ENCODE data around the gene TRIAP1.

TRIAP1 gene

DNA sequence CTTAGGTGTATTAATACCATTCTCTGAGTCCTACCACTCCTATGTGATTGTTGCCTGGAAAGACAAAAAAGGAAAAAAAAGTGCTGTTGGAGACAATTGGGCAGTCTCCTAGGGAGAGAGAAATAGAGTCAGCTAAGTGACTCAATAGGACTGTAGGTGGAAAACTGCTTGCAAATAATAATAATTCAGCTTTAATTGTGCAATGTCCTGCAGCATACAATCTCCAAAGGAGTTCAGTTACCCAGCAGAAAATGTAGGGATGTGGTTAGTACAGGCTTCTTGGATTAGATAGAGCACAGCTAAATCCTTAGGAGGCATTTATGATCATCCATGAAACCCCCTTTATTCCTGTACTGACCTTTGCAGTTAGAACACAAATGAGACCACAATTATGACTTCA, 26.3 kb upstream of the TRIAP1 start:
- H3K4me3 ChIP-seq, result no peak overlapping the region
- no peak overlapping the region for H3K27ac ChIP-seq
- H3K4me1 ChIP-seq, result peaks cover 38 to 66% (median 41%) of the 10 kb centered on the region in 10 experiments
- H3K27me3 ChIP-seq, result no peaks in the 10 kb centered on the region
- H3K36me3 ChIP-seq, result peaks cover 0 to 5% (median 3%) of the 10 kb centered on the region in 11 experiments; a peak in 17 of 22 replicates
- H4K20me1 ChIP-seq, result peaks cover 12 to 24% (median 15%) of the 10 kb centered on the region in 11 experiments
- H3K4me2 ChIP-seq, result peak overlapping the region in 4 of 11 experiments; percentile 0 to 26 (median 12); a peak in 6 of 22 replicates
- H3K9me3 ChIP-seq (replicated peaks in 1 of 11), result no peaks in the 10 kb centered on the region
- no peak overlapping the region for H3K9ac ChIP-seq
- TF ChIP-seq Cebpa-rat (IDR thresholded peaks at IDR 0.05), result no peak

DNA sequence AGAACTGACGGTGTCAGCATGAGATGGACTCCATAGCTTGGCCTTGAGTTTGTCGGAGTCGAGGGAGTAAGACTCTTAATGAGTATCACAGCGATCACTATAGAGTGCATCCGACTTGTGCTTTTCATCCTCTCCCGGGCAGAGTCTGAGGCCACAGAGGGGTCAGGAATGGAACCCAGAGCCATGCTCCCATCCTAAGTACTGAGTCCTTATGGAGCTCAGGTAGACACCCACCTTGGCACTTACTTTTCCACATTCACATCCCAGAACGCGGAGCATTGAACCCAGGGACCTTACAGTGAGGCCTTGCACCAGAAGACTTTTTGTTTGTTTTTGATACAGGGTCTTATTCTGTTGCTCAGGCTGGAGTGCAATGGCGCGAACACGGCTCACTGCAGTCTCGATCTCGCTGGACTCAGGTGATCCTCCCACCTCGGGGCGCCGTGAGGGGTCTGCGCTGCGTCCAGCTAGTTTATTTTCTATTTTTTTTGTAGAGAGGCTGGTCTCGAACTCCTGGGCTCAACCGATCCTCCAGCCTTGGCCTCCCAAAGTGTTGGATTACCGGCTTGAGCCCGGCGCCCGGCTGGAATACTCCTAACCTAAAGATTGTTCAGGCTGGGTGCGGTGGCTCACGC, 24.1 kb upstream of the TRIAP1 start:
- Histone ChIP-seq H3K27me3 (no peaks in the 10 kb centered on the region), H3K4me1 (peaks cover 49 to 73% (median 56%) of the 10 kb centered on the region in 10 experiments), H3K4me3 (peak overlapping the region; percentile 85 to 99 (median 96)), H3K9me3 (replicated peaks in 1 of 11) (no peaks in the 10 kb centered on the region), H4K20me1 (peaks cover 34 to 46% (median 38%) of the 10 kb centered on the region in 11 experiments), H3K36me3 (peaks cover 18 to 27% (median 25%) of the 10 kb centered on the region in 11 experiments), H3K4me2 (peak overlapping the region; percentile 84 to 98 (median 90)), H3K27ac (peak overlapping the region; percentile 92 to 99 (median 97); a peak in 21 of 22 replicates), H3K9ac (peak overlapping the region; percentile 92 to 99 (median 98))
- TF ChIP-seq Cebpa-rat (IDR thresholded peaks at IDR 0.05), result no peak

DNA sequence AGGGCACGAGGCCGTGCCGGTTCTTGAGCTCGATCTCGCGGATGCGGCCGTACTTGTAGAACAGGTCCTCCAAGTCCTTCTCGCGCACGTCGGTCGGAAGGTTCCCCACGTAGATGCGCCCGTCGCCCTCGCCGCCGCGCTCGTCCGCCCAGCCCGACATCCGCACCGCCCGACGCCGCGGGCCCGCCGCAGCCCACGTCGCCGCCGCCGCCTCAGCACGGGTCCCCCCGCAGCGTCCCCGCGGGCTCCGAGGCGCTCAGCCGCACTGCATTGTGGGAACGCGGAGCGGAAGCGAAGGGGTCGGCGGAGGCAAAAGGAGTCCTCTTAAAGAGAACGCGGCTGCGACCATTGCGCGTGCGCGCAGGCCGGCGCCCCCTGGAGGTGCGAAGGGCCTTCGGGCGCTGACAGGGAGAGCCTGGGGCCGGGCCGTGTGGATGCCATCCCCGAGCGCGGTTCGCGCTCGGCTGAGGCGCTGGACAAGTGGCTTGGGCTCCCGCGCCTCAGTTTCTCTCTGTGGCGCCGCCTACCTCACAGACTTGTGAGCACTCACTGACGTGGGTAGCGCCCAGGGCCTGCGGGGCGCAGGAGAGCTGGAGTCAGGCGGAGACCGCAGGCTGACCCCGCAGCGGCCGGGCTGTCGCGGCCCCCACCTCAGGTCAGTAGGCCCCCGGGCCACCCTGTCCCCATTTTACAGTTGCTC, 23.4 kb upstream of the TRIAP1 start, which contains the start of gene SRSF9:
SRSF9 (minus strand) TSS at position 299 of the 700 bp plus-strand sequence; CDS start at position 160, 139 bp downstream.
- Histone ChIP-seq H3K4me2 (peak within 1 kb of the TSS; percentile 87 to 98 (median 93)), H3K9ac (peak within 1 kb of the TSS; percentile 92 to 99 (median 98)), H4K20me1 (peaks cover 41 to 52% (median 45%) of the 10 kb centered on the region in 11 experiments), H3K4me3 (peak within 1 kb of the TSS; percentile 85 to 99 (median 96)), H3K4me1 (peaks cover 47 to 69% (median 51%) of the 10 kb centered on the region in 10 experiments), H3K27me3 (no peaks in the 10 kb centered on the region), H3K27ac (peak within 1 kb of the TSS; percentile 92 to 99 (median 97)), H3K36me3 (peaks cover 24 to 34% (median 32%) of the 10 kb centered on the region in 11 experiments), H3K9me3 (replicated peaks in 1 of 11) (no peaks in the 10 kb centered on the region)
- no peak for TF ChIP-seq Cebpa-rat (IDR thresholded peaks at IDR 0.05)

DNA sequence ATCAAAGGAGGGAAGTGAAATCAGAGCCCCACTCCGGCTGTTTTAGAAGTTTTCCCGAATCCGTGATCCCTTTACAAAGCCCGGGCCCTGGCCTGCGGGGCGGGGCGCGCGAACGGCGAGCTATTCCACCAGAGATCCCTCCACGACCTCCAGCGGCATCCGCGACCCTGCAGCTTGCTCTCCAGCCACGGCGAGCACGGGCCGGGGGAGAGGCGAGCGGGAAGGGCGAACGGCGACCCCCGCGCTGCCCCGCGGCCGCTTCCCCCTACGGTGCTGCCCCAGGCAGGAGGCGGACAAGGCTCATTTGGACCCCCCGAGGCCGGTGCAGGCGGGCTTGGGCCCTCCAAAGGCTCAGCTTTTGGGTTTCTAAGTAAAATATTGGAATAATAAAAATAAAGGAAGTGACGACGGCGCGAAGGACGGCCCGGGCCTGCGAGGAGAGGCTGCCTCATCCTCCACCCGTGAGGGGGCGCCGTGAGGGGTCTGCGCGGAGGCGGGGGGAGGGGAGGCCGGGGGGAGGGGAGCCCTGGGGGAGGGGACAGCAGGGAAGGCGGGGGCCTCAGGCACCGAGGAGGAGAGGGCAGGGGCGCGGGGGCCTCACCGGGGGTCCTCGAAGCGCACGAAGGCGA, 22.8 kb upstream of the TRIAP1 start:
- Histone ChIP-seq H3K9me3 (replicated peaks in 1 of 11) (no peaks in the 10 kb centered on the region), H3K4me3 (peak overlapping the region; percentile 85 to 99 (median 96)), H3K4me1 (peaks cover 41 to 62% (median 46%) of the 10 kb centered on the region in 10 experiments), H3K9ac (peak overlapping the region; percentile 92 to 99 (median 98)), H4K20me1 (peaks cover 48 to 54% (median 51%) of the 10 kb centered on the region in 11 experiments), H3K36me3 (peaks cover 31 to 40% (median 39%) of the 10 kb centered on the region in 11 experiments), H3K27me3 (no peaks in the 10 kb centered on the region), H3K27ac (peak overlapping the region; percentile 92 to 99 (median 97)), H3K4me2 (peak overlapping the region; percentile 72 to 98 (median 92))
- no peak for TF ChIP-seq Cebpa-rat (IDR thresholded peaks at IDR 0.05)

DNA sequence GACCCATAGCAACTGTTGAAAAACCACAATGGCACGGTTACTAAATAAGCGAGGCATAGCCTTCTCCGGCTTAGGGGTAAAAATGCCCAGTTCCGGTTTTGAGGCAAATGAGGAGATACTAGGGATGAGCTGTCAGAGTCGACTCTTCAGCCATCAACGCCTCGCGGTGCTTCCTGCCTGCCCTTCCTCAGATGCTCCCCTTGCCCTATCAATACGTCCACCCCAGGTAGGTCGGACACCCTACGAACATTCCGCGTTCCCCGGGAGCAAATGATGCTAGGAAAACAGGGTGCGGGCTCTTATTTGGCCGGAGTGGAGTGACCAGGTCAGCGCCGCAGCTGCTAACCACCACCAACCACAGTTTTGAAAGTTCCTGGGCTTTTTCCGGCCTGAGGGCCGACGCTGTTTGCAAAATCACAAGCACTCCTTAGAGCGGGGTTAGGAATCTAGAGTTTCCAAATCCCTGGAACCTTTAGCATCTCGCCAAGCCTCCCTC, 22.2 kb upstream of the TRIAP1 start:
- peak overlapping the region; percentile 72 to 95 (median 90) for H3K4me2 ChIP-seq
- H3K27ac ChIP-seq, result peak overlapping the region; percentile 92 to 99 (median 97)
- peaks cover 37 to 46% (median 44%) of the 10 kb centered on the region in 11 experiments for H3K36me3 ChIP-seq
- H3K9me3 ChIP-seq (replicated peaks in 1 of 11), result no peaks in the 10 kb centered on the region
- no peak for TF ChIP-seq Cebpa-rat (IDR thresholded peaks at IDR 0.05)
- no peaks in the 10 kb centered on the region for H3K27me3 ChIP-seq
- peaks cover 38 to 57% (median 45%) of the 10 kb centered on the region in 10 experiments for H3K4me1 ChIP-seq
- H3K9ac ChIP-seq, result peak overlapping the region; percentile 92 to 99 (median 98)
- H3K4me3 ChIP-seq, result peak overlapping the region; percentile 85 to 99 (median 96)
- peaks cover 53 to 57% (median 57%) of the 10 kb centered on the region in 11 experiments for H4K20me1 ChIP-seq

DNA sequence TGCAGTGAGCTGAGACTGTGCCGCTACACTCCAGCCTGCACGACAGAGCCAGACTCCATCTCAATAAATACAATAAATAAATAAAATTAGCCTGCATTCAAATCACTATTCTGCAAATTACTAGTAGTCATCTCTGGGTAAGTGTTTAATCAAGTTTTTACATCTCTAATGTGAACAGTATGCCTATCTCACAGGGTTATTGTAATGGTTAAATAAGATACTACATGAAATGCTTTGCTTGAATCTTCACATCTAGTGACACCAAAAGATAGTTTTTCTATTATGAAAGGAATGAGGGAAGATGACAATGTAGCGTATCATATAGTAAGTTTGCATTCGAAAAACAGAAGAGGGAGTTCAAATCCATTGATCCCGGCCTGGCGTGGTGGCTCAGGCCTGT, 21.3 kb upstream of the TRIAP1 start:
- peak overlapping the region; percentile 92 to 99 (median 98); a peak in 18 of 22 replicates for H3K9ac ChIP-seq
- H3K36me3 ChIP-seq, result peaks cover 46 to 55% (median 54%) of the 10 kb centered on the region in 11 experiments
- no peak for TF ChIP-seq Cebpa-rat (IDR thresholded peaks at IDR 0.05)
- H3K27me3 ChIP-seq, result no peaks in the 10 kb centered on the region
- no peak overlapping the region for H3K27ac ChIP-seq
- H3K4me3 ChIP-seq, result peak overlapping the region in 7 of 10 experiments; percentile 85 to 99 (median 96); a peak in 10 of 20 replicates
- no peaks in the 10 kb centered on the region for H3K9me3 ChIP-seq (replicated peaks in 1 of 11)
- H3K4me1 ChIP-seq, result peaks cover 35 to 50% (median 42%) of the 10 kb centered on the region in 10 experiments
- peak overlapping the region; percentile 72 to 95 (median 90) for H3K4me2 ChIP-seq
- H4K20me1 ChIP-seq, result peaks cover 63 to 67% (median 66%) of the 10 kb centered on the region in 11 experiments

DNA sequence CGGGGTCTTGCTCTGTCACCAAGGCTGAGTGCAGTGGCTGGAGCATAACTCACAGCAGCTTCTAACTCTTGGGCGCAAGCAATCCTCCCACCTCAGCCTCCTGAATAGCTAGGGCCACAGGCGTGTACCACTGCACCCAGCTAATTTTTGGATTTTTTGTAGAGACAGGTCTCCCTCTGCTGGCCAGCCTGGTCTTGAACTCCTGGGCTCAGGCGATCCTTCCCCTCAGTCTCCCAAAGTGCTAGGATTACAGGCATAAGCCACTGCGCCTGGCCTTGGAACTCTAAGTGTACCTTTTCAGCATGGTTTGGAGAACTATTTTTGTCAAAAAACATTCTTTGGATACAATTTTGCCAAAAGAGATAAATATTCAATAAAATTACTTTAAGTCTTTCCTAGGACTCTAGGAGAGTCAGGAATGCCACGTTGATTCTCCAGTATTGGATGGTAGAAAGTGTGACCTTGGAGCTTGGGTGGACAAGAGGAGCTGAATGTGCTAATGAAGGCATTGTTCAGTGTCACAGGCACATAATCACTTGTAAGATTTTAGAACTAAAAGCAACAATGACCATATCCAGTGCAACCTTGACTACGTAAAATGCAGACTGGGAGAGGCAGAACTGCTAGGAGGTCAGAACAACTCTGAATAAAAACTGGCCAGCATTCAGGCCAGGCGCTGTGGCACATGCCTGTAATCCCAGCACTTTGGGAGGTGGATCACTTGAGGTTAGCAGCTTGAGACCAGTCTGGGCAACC, 20.6 kb upstream of the TRIAP1 start:
- H3K9me3 ChIP-seq (replicated peaks in 1 of 11), result no peaks in the 10 kb centered on the region
- H4K20me1 ChIP-seq, result peaks cover 70 to 74% (median 73%) of the 10 kb centered on the region in 11 experiments
- H3K9ac ChIP-seq, result peak overlapping the region; percentile 6 to 99 (median 38); a peak in 13 of 22 replicates
- peak overlapping the region; percentile 72 to 95 (median 90) for H3K4me2 ChIP-seq
- TF ChIP-seq Cebpa-rat (IDR thresholded peaks at IDR 0.05), result no peak
- H3K27ac ChIP-seq, result no peak overlapping the region
- no peaks in the 10 kb centered on the region for H3K27me3 ChIP-seq
- H3K36me3 ChIP-seq, result peaks cover 53 to 62% (median 61%) of the 10 kb centered on the region in 11 experiments
- peak overlapping the region in 1 of 10 experiments; percentile 9; a peak in 1 of 20 replicates for H3K4me3 ChIP-seq
- peaks cover 33 to 44% (median 40%) of the 10 kb centered on the region in 10 experiments for H3K4me1 ChIP-seq

DNA sequence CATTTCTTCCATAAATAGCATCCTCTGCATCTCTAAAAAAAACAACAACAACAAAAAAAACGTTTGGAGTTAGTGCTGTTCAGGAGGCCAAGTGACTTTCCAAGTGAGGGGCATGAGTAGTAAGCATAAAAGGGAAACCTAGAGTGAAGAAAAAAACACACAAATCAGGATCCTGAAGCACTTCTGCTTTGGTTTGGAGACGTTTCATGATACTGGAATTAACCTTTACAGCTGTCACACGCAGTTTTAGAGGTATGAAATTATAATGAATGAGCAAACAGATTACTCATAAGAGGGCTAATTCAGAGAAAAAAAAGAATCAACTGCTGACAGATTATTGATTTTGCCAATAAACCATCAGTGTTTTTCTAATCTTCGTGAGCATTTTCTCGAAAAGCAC, 19.6 kb upstream of the TRIAP1 start:
- peak overlapping the region in 6 of 11 experiments; percentile 10 to 99 (median 24); a peak in 7 of 22 replicates for H3K9ac ChIP-seq
- H3K27ac ChIP-seq, result no peak overlapping the region
- H3K4me2 ChIP-seq, result peak overlapping the region in 6 of 11 experiments; percentile 86 to 93 (median 89); a peak in 10 of 22 replicates
- TF ChIP-seq Cebpa-rat (IDR thresholded peaks at IDR 0.05), result no peak
- no peaks in the 10 kb centered on the region for H3K27me3 ChIP-seq
- peaks cover 63 to 72% (median 70%) of the 10 kb centered on the region in 11 experiments for H3K36me3 ChIP-seq
- H3K4me3 ChIP-seq, result no peak overlapping the region
- H3K9me3 ChIP-seq (replicated peaks in 1 of 11), result no peaks in the 10 kb centered on the region
- H4K20me1 ChIP-seq, result peaks cover 70 to 83% (median 83%) of the 10 kb centered on the region in 11 experiments
- peaks cover 26 to 37% (median 31%) of the 10 kb centered on the region in 10 experiments for H3K4me1 ChIP-seq

Data from BLaER1 treated with 17β-estradiol and CSF1 and Interleukin-3, amounts not matched to agents 10 nM and 100 nM (cell line).